ENCODE results near the gene MYB.
"Not testable (repeated sequence)": the region's sequence is repeated elsewhere in the genome, so short reads cannot be mapped to it uniquely, and the experiment has no call there.

DNA sequence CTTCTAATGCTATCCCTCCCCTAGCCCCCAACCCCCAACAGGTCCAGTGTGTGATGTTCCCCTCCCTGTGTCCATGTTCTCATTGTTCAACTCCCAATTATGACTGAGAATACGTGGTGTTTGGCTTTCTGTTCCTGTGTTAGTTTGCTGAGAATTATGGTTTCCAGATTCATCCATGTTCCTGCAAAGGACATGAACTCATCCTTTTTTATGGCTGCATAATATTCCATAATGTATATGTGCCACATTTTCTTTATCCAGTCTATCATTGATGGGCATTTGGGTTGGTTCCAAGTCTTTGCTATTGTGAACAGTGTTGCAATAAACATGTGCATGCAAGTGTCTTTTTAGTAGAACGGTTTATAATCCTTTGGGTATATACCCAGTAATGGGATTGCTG lies 30.6 kb upstream of the MYB start:
- not testable (repeated sequence) for TF ChIP-seq CTCF (IDR thresholded peaks at IDR 0.05; ENCODE audit: control extremely low read depth in 1 of 3, insufficient read depth in 1 of 3, low read depth in 1 of 3, low read length in 3 of 3); SP1 (IDR thresholded peaks at IDR 0.05; ENCODE audit: low read depth, low read length); EP300 (IDR thresholded peaks at IDR 0.05; ENCODE audit: borderline replicate concordance in 1 of 2, low read depth in 2 of 2, low read length in 2 of 2); CREB1 (IDR thresholded peaks at IDR 0.05); SUZ12 (IDR thresholded peaks at IDR 0.05; ENCODE audit: low read length); POLR2A (IDR thresholded peaks at IDR 0.05; ENCODE audit: control extremely low read depth in 1 of 2, low read depth in 2 of 2, low read length in 2 of 2); EGR1 (IDR thresholded peaks at IDR 0.05; ENCODE audit: borderline replicate concordance, low read depth, low read length); PHF8 (conservative IDR thresholded peaks at IDR 0.05; ENCODE audit: low read depth, low read length); TAF1 (IDR thresholded peaks at IDR 0.05; ENCODE audit: low read depth, low read length); EZH2 (IDR thresholded peaks at IDR 0.05; ENCODE audit: low read depth, low read length, severe bottlenecking); SAP30 (IDR thresholded peaks at IDR 0.05; ENCODE audit: insufficient read depth, insufficient replicate concordance, low read length); GTF2F1 (IDR thresholded peaks at IDR 0.05; ENCODE audit: borderline replicate concordance, low read depth, low read length); MAX (IDR thresholded peaks at IDR 0.05)
- TF ChIP-seq KDM1A (IDR thresholded peaks at IDR 0.05; ENCODE audit: borderline replicate concordance, low read length): 0 out of 2 replicates have a peak, but pooled peaks have one; percentile 20

Data from H1 (cell line).